ENCODE measurements around the gene S100P.

S100P gene

GRCh38 chr4:6673660-6674499, 19.8 kb upstream of the S100P start:
- DNase-seq: no peak

- DNase-seq: no peak
These were observed 19.1 kb upstream of the S100P start for GRCh38 chr4:6674500-6675149.

GRCh38 chr4:6676722-6677558, 16.7 kb upstream of the S100P start:
- DNase-seq: no peak

GRCh38 chr4:6680372-6681034, 13.2 kb upstream of the S100P start:
- no peak for DNase-seq

GRCh38 chr4:6681191-6681590, 12.5 kb upstream of the S100P start:
- no peak for DNase-seq

- no peak for DNase-seq
These were observed 10.7 kb upstream of the S100P start for GRCh38 chr4:6682862-6683590.

- DNase-seq: no peak
These were observed 9.0 kb upstream of the S100P start for GRCh38 chr4:6684656-6685055.

GRCh38 chr4:6686104-6686787, 7.4 kb upstream of the S100P start:
- no peak for DNase-seq

- no peak for DNase-seq
These were observed 5.5 kb upstream of the S100P start for GRCh38 chr4:6687947-6688878.

- no peak for DNase-seq
These were observed 4.7 kb upstream of the S100P start for GRCh38 chr4:6688879-6689505.

- no peak for DNase-seq
These were observed 4.1 kb upstream of the S100P start for GRCh38 chr4:6689506-6689960.

GRCh38 chr4:6692379-6692778, 1.3 kb upstream of the S100P start:
- DNase-seq: no peak

- no peak for DNase-seq
These were observed 872 bp upstream of the S100P start for GRCh38 chr4:6692806-6693205.

GRCh38 chr4:6694177-6694901, 661 bp downstream of the S100P start:
- DNase-seq: no peak

GRCh38 chr4:6695660-6696610, 2.3 kb downstream of the S100P start:
- DNase-seq: no peak

- no peak for DNase-seq
These were observed 2.9 kb downstream of the S100P start for GRCh38 chr4:6696611-6697010.

- DNase-seq: no peak
These were observed 3.5 kb downstream of the S100P start for GRCh38 chr4:6697131-6697530.

GRCh38 chr4:6699388-6699787, 5.7 kb downstream of the S100P start:
- no peak for DNase-seq

Measured in cortex of kidney (tissue), 1 donor.